Chondrocyte (in vitro differentiated cells): Measurements from ENCODE around the gene KRT85. TPM values are rescaled to one million over a fixed set of nuclear protein-coding genes. Genes with fewer than 3 reads are reported as not detected.

ENCODE experiments used
- DNase-seq: peaks from one replicate; pipeline ENCODE4 v3.0.0; 2021; ENCODE audit warnings: mixed read lengths, low spot score
- H3K27ac Mint-ChIP-seq: one replicate; pipeline ENCODE4 v1.8.0; 2021; ENCODE audit warnings: mild to moderate bottlenecking, moderate library complexity, mixed read lengths; ENCODE audit not compliant: unreplicated experiment
- H3K27me3 Mint-ChIP-seq: 2 replicates; pipeline ENCODE4 v1.8.0; 2021; ENCODE audit warnings: low read depth, mixed read lengths
- H3K36me3 Mint-ChIP-seq: 2 replicates; pipeline ENCODE4 v1.8.0; 2021; ENCODE audit warnings: low read depth, mixed read lengths
- H3K4me1 Mint-ChIP-seq: 2 replicates; pipeline ENCODE4 v1.8.0; 2021; ENCODE audit warnings: low read depth, mild to moderate bottlenecking, mixed read lengths
- H3K4me3 Mint-ChIP-seq: one replicate; pipeline ENCODE4 v1.8.0; 2021; ENCODE audit warnings: mild to moderate bottlenecking, moderate library complexity, mixed read lengths; ENCODE audit not compliant: unreplicated experiment
- H3K9me3 Mint-ChIP-seq: 2 replicates; pipeline ENCODE4 v1.8.0; 2021; ENCODE audit warnings: low read depth, mixed read lengths
- total RNA-seq: library from RNA; stranded (reverse); gene quantifications from 3 replicates; pipeline ENCODE4 v1.2.1, GENCODE V29; 2021
- TF ChIP-seq, protein P1 (sequence below): fragments of 200-600 bp; sonication (generic); IDR thresholded peaks from 2 replicates; pipeline ENCODE4 v1.5.0; 2021; ENCODE audit warnings: antibody characterized with exemption, mild to moderate bottlenecking, moderate library complexity

KRT85 gene
- total RNA-seq, 1 donor from 2014 or later: not detected

DNA sequence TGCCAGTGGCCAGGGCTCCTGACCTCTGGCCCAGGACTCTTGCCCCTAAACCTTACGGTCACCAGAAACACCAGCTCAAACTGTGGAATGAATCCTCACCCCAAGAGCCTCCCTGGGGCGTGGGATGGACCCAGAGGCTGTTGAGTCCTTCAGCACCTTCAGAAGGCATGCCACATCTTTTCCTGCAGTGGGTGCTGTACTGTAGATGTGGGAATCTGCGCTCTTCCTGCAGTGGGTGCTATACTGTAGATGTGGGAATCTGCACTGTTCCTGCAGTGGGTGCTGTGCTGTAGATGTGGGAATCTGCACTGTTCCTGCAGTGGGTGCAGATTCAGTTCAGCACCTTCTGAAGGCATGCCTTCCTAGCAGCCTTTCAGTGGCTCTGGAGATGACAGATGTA lies 37.7 kb upstream of the KRT85 start:
- TF ChIP-seq, protein P1, sequence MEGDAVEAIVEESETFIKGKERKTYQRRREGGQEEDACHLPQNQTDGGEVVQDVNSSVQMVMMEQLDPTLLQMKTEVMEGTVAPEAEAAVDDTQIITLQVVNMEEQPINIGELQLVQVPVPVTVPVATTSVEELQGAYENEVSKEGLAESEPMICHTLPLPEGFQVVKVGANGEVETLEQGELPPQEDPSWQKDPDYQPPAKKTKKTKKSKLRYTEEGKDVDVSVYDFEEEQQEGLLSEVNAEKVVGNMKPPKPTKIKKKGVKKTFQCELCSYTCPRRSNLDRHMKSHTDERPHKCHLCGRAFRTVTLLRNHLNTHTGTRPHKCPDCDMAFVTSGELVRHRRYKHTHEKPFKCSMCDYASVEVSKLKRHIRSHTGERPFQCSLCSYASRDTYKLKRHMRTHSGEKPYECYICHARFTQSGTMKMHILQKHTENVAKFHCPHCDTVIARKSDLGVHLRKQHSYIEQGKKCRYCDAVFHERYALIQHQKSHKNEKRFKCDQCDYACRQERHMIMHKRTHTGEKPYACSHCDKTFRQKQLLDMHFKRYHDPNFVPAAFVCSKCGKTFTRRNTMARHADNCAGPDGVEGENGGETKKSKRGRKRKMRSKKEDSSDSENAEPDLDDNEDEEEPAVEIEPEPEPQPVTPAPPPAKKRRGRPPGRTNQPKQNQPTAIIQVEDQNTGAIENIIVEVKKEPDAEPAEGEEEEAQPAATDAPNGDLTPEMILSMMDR: no peak
- Mint-ChIP-seq H3K27me3 (peaks cover 28% of the 10 kb centered on the region), H3K9me3 (no peaks in the 10 kb centered on the region), H3K4me1 (no peaks in the 10 kb centered on the region), H3K27ac (no peak overlapping the region), H3K36me3 (no peaks in the 10 kb centered on the region), H3K4me3 (no peak overlapping the region)
- no peak for DNase-seq

DNA sequence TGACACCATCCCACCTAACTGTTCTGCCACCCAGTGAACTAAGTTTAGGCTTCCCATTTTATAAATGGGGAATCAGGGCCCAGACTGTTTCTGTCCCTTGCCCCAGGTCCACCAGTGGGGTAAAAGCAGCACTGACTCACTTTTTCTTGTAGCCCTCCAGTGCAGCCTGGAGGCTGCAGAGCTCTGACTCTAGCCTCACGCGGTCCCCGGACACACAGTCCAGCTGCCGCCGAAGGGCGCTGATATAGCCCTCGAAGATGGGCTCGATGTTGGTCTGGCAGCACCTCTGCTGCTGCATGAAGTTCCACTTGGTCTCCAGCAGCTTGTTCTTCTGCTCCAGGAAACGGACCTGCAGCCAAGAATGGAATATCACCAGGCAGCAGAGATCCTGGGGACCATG lies 36.3 kb upstream of the KRT85 start:
- H3K36me3 Mint-ChIP-seq: no peaks in the 10 kb centered on the region
- peaks cover 32% of the 10 kb centered on the region for H3K27me3 Mint-ChIP-seq
- H3K9me3 Mint-ChIP-seq: no peaks in the 10 kb centered on the region

DNA sequence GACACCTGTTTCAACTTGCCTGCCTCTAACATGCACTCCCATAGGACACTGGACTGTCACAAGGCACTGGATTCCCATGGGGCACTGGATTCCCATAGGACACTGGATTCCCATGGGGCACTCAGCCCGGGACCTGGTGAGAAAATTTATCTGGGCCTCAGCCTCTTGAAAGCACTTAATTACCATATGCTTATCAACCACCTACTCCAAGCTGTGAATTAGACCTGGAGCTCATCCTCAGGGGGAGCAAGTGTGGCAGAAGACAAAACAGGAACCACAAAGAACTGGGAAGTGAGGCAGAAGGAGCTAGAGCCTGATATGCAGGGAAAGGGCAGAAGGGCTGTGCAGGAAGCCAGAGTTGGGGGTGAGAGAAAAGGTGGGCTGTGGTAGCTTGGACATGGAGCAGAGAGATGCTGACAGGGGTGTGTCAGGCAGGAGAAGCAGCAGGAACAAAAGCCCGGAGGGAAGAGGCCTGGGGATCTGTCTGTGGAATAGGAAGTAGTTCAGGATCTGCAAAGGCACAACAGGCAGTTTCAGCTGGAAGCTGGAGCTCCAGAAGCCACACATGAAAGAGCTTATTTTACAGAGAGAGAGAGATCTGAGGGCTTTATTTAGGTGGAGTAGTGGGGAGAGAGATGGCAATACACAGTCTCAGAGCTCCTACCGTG lies 35.7 kb upstream of the KRT85 start:
- no peaks in the 10 kb centered on the region for H3K9me3 Mint-ChIP-seq
- no peak for DNase-seq
- peaks cover 27% of the 10 kb centered on the region for H3K27me3 Mint-ChIP-seq
- TF ChIP-seq, protein P1: no peak
- H3K4me1 Mint-ChIP-seq: no peaks in the 10 kb centered on the region
- H3K4me3 Mint-ChIP-seq: no peak overlapping the region
- no peak overlapping the region for H3K27ac Mint-ChIP-seq
- no peaks in the 10 kb centered on the region for H3K36me3 Mint-ChIP-seq

More for the DNA sequence above, 36.3 kb upstream of the KRT85 start:
- TF ChIP-seq, protein P1: no peak
- Mint-ChIP-seq H3K27ac (no peak overlapping the region), H3K4me1 (no peaks in the 10 kb centered on the region), H3K4me3 (no peak overlapping the region)
- no peak for DNase-seq

DNA sequence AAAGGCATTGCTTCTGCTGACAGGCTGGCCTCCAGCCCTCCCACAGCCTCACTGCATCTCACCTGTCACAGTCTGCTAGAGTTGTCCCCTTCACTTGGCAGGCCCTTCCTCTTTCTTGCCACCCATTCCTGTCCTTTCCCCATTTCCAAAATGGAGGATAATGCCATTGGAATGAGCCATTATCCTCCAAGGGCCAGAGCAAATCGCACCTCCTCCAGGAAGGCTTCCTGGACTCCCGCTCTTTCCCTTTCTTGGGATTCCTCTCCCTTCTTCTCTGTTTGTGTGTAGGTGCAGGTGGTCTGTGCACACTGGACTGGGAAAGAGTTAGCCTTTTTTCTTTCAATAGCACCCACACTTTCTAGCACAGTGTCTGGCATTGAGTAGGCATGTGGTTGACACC lies 35.1 kb upstream of the KRT85 start:
- no peak for DNase-seq
- H3K36me3 Mint-ChIP-seq: no peaks in the 10 kb centered on the region
- TF ChIP-seq, protein P1: no peak
- H3K9me3 Mint-ChIP-seq: no peaks in the 10 kb centered on the region
- H3K4me1 Mint-ChIP-seq: no peaks in the 10 kb centered on the region
- H3K27me3 Mint-ChIP-seq: peaks cover 29% of the 10 kb centered on the region
- no peak overlapping the region for H3K4me3 Mint-ChIP-seq
- H3K27ac Mint-ChIP-seq: no peak overlapping the region

DNA sequence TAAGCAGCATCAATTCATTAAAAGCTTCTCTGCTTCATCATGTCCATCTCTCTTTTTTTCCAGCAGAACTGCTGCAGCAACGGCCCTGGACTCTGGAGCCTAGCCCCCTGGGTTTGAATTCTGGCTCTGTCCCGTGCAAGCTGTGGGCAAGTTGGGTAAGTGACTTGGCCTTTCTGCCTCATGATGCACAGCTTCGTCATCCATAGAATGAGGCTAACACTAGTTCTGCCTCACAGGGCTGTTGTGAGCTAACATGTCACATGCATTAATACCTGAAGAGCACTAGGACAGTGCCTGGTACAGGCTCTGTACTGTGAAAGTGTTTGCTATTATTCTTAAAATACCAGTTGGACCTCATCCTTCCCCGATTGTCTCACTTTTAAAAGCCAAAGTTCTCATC lies 34.6 kb upstream of the KRT85 start:
- Mint-ChIP-seq H3K27me3 (peaks cover 33% of the 10 kb centered on the region), H3K27ac (no peak overlapping the region), H3K4me3 (no peak overlapping the region), H3K9me3 (no peaks in the 10 kb centered on the region), H3K36me3 (no peaks in the 10 kb centered on the region), H3K4me1 (no peaks in the 10 kb centered on the region)
- DNase-seq: no peak
- TF ChIP-seq, protein P1: no peak
